Activated CD4-positive, alpha-beta T cell treated with anti-CD3 and anti-CD28 coated beads, Interleukin-2, amount 50 U/mL, for 16 hours (primary cell): ENCODE results near the gene TXNDC2.
"Not testable (repeated sequence)": the region's sequence is repeated elsewhere in the genome, so short reads cannot be mapped to it uniquely, and the experiment has no call there.

Source experiments
- DNase-seq: peaks from one replicate; pipeline ENCODE4 v3.0.0-alpha.2; 2020

Gene TXNDC2

GRCh38 chr18:9887992-9888391 is 2.2 kb downstream of the TXNDC2 start:
- no peak for DNase-seq

DNA sequence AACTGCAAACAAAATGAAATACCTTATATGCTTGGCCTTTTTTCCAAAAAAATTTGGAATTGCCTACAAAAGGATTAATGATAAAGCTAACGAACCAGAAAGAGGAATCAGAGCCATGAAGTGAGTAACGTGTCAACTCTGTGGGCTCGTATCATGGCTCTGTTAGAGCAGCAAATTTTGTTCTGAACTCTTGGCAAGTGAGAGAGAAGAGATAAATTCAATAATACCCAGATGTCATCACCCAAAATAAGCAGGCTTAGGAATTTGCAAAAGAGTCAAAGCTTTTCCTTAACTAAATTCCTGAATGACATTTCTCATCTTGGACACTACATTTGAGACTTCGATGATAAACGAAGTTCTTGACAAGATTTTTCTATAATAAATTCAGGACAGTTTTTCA is 4.4 kb downstream of the TXNDC2 start:
- no peak for DNase-seq

GRCh38 chr18:9890957-9891356 is 5.2 kb downstream of the TXNDC2 start:
- no peak for DNase-seq

- not testable (repeated sequence) for DNase-seq
Observed at GRCh38 chr18:9891515-9891914, 5.7 kb downstream of the TXNDC2 start.

DNA sequence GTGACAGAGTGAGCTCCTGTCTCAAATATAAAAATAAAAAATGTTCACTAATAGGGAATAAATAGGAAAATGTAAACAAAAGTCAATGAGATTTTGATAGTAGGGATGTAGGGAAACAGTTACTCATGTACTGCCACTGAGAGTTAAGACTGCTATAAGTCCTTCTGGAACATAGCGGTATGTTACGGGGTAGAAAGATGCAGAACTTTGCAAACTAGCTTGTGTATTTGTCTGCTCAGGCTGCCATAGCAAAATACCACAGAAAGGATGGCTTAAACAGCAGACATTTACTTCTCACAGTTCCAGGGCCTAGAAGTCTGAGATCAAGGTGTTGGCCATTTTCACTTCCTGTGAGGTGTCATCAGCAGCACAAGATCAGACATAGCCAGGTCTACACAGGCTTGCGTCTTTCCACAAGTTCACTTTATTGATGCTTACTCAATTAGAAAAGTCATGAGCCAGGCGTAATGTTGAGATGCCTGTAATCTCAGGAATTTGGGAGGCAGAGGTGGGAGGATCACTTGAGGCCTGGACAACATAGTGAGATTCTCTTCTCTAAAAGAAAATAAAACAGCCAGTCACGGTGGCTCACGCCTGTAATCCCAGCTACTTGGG is 8.8 kb downstream of the TXNDC2 start:
- no peak for DNase-seq

GRCh38 chr18:9897129-9897528 is 11.4 kb downstream of the TXNDC2 start:
- no peak for DNase-seq

GRCh38 chr18:9897787-9898291 is 12.1 kb downstream of the TXNDC2 start:
- DNase-seq, result not testable (repeated sequence)

GRCh38 chr18:9898792-9899549 is 13.2 kb downstream of the TXNDC2 start:
- DNase-seq, result peak; percentile 31

DNA sequence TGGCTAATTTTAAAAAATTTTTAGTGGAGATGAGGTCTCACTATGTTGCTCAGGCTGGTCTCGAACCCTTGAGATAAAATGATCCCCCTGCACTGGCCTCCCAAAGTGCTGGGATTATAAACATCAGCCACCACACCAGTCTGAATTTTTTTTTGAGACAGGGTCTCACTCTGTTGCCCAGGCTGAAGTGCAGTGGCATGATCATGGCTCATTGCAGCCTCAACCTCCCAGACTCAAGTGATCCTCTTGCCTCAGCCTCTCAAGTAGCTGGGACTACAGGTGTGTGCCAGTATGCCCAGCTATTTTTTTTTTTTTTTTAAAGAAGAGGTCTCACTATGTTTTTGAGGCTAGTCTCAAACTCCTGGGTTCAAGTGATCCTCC is 13.8 kb downstream of the TXNDC2 start:
- DNase-seq, result not testable (repeated sequence)

- no peak for DNase-seq
Observed at GRCh38 chr18:9900699-9901098, 14.9 kb downstream of the TXNDC2 start.

DNA sequence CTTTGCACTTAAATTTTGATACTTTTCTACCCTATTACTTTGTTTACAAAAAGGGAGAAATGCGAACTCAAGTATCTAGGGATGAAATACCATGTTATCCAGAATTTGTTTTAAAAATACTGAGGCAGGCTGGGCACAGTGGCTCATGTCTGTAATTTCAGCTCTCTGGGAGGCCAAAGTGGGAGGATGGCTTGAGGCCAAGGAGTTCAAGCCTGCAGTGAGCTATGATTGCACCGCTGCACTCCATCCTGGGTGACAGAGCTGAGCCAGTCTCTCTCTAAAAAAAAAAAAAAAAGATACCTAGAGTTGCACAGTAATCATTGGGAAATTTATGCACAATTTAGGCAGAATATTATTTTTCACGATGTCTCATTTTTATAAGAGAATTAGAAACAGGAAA is 15.6 kb downstream of the TXNDC2 start:
- no peak for DNase-seq

- DNase-seq, result not testable (repeated sequence)
Observed at GRCh38 chr18:9902264-9902663, 16.5 kb downstream of the TXNDC2 start.

- DNase-seq, result no peak
Observed at GRCh38 chr18:9902832-9903231, 17.1 kb downstream of the TXNDC2 start.

GRCh38 chr18:9905401-9905922 is 19.7 kb downstream of the TXNDC2 start:
- no peak for DNase-seq

GRCh38 chr18:9906481-9906880 is 20.7 kb downstream of the TXNDC2 start:
- DNase-seq, result no peak

DNA sequence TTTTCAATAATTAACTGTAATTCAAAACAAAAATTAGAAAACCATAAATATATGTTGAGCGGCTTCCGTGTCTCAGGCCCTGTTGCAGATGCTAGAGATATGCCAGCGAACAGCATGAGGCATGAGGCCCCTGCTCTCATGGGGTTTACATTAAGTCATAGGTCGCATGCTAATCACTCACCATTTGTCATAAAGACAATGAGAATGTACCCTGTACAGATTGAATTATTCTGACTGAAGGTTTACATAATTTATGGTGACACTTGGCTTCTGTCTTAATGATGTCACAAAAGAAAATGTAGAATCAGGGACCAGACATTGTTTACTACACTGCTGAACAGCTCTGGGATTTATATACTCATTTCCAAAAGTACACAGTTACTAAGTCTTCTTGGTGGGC is 22.1 kb downstream of the TXNDC2 start:
- DNase-seq, result no peak

DNA sequence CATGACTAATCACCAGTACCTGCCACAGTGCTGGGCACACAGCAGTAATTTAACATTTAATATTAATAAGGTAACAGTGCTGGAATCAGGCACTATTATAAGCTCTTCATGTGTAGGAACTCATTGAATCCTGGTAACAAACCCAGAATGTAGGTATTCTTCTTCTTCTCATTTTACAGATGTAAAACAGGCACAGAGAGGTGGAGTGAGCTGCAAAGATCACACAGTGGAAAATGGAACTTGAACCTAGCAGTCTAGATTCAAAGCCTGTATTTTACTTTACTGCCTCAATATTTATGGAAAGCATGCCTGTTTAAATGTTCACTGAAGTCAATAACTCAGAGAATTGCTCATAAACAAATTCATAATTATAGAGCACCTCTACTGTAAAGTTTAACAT is 24.3 kb downstream of the TXNDC2 start:
- no peak for DNase-seq

- DNase-seq, result no peak
Observed at GRCh38 chr18:9910661-9911060, 24.9 kb downstream of the TXNDC2 start.

GRCh38 chr18:9911226-9911625 is 25.5 kb downstream of the TXNDC2 start:
- no peak for DNase-seq

- not testable (repeated sequence) for DNase-seq
Observed at GRCh38 chr18:9912285-9912684, 26.5 kb downstream of the TXNDC2 start.

DNA sequence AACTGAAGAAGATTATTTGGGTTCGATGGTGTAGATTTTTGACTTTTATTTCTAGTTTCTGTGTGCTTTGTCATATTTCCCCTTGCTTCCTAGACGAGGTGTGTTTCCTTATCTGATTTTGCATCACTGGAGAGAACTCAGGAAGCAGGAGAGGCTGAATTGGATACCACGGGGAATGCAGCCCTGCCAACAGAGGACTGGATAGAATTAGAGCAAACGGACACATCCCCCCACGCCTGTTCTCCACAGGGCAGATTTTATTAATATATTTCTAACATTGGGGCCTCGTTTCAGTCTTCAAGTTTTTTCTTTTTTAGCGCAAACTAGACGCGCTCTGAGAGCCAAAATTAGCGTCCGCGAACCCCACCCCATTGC is 27.4 kb downstream of the TXNDC2 start:
- no peak for DNase-seq

- DNase-seq, result peak; percentile 94
Observed at GRCh38 chr18:9913526-9914333, 28.0 kb downstream of the TXNDC2 start, which contains the start of gene VAPA. TSS of gene VAPA (plus strand) at chr18:9914016. CDS start at chr18:9914257, 241 bp downstream.

- no peak for DNase-seq
Observed at GRCh38 chr18:9914334-9914583, 28.5 kb downstream of the TXNDC2 start.
